Breast epithelium (tissue), 3 donors: Measurements from ENCODE around the gene PRPF18.

Experiments used
- POLR2A ChIP-seq: fragments of 450-650 bp; IDR thresholded peaks from one replicate; pipeline ENCODE4 v1.6.1; 2016; ENCODE audit warnings: antibody characterized with exemption, mild to moderate bottlenecking, moderate library complexity
- TF ChIP-seq, protein P1 (sequence below), 3 donors: fragments of 450-650 bp; IDR thresholded peaks; one replicate each; pipeline ENCODE4 v1.5.1; 2016 to 2017; ENCODE audit warnings: antibody characterized with exemption in 3 of 3, mild to moderate bottlenecking in 3 of 3, moderate library complexity in 3 of 3

DNA sequence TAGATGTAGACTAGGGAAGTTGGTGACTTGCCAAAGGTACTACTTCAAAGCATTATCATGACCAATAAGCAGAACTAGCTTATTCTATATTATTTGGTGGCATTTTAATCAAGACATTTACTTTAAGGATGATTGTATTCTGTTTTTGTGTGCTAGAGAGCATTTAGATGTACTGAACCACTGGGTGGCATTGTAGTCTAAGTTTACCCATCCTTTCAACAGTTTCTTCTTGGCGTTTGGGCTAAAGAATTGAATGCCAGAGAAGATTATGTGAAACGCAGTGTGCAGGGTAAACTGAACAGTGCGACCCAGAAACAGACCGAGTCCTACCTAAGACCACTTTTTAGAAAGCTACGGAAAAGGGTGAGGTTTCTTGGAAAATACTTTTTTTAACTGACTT lies 26.8 kb downstream of the PRPF18 start:
- TF ChIP-seq, protein P1, sequence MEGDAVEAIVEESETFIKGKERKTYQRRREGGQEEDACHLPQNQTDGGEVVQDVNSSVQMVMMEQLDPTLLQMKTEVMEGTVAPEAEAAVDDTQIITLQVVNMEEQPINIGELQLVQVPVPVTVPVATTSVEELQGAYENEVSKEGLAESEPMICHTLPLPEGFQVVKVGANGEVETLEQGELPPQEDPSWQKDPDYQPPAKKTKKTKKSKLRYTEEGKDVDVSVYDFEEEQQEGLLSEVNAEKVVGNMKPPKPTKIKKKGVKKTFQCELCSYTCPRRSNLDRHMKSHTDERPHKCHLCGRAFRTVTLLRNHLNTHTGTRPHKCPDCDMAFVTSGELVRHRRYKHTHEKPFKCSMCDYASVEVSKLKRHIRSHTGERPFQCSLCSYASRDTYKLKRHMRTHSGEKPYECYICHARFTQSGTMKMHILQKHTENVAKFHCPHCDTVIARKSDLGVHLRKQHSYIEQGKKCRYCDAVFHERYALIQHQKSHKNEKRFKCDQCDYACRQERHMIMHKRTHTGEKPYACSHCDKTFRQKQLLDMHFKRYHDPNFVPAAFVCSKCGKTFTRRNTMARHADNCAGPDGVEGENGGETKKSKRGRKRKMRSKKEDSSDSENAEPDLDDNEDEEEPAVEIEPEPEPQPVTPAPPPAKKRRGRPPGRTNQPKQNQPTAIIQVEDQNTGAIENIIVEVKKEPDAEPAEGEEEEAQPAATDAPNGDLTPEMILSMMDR (IDR thresholded peaks at IDR 0.05): no peak
- TF ChIP-seq POLR2A: no peak
